ENCODE data around the gene EDAR.

GRCh38 chr2:109016376-109016775 lies 27.4 kb upstream of the EDAR start:
- TF ChIP-seq CTCF (IDR thresholded peaks at IDR 0.05) (no peak), CHD2 (IDR thresholded peaks at IDR 0.05; ENCODE audit: low read length, partially characterized antibody) (no peak), EP300 (IDR thresholded peaks at IDR 0.05; ENCODE audit: borderline replicate concordance in 1 of 2, low read depth in 1 of 2, low read length in 1 of 2) (no peak), RAD21 (IDR thresholded peaks at IDR 0.05; ENCODE audit: low read length) (no peak), GATA2 (CRISPR knock-in tag; IDR thresholded peaks at IDR 0.05) (no peak), MXI1 (IDR thresholded peaks at IDR 0.05; ENCODE audit: low read depth, low read length) (no peak), FOXM1 (IDR thresholded peaks at IDR 0.05; ENCODE audit: low read depth) (no peak)
